Ovary (tissue), 3 donors: Measurements from ENCODE around the gene PRC1.

Experiments
- CTCF ChIP-seq, 3 donors: fragments of 450-650 bp in 2 of 3; fragments of 200-600 bp in 1 of 3; IDR thresholded peaks; one replicate each; pipeline versions ENCODE4 v1.5.1 to v1.8.0; 2016 to 2022; ENCODE audit warnings: antibody characterized with exemption in 3 of 3, mild to moderate bottlenecking in 1 of 3
- POLR2A ChIP-seq: fragments of 450-650 bp; IDR thresholded peaks from one replicate; pipeline ENCODE4 v1.6.1; 2017; ENCODE audit warnings: antibody characterized with exemption, mild to moderate bottlenecking, moderate library complexity
- donor health status: DM: no; HTN: no; CAD: no.

GRCh38 chr15:90954712-90955623 lies 39.4 kb downstream of the PRC1 start, which contains the start of gene RCCD1:
- TF ChIP-seq CTCF (IDR thresholded peaks at IDR 0.05) (no peak), POLR2A (peak; percentile 56)
